Tongue (tissue), 2 donors: ENCODE data around the gene VDR. TPM values are rescaled to one million over a fixed set of nuclear protein-coding genes. Genes with fewer than 3 reads are reported as not detected.
"Not testable (repeated sequence)": the region's sequence is repeated elsewhere in the genome, so short reads cannot be mapped to it uniquely, and the experiment has no call there.

ENCODE experiments used
- DNase-seq: peaks from one replicate; pipeline ENCODE4 v3.0.0-alpha.2; 2015
- total RNA-seq: library from RNA; depleted of rRNA; stranded (reverse); fragments of >200 nt; gene quantifications from one replicate; pipeline ENCODE4 v1.2.3, GENCODE V29; 2014

Gene VDR
- total RNA-seq, 1 donor from 2014 or later = 1.2 TPM

DNA sequence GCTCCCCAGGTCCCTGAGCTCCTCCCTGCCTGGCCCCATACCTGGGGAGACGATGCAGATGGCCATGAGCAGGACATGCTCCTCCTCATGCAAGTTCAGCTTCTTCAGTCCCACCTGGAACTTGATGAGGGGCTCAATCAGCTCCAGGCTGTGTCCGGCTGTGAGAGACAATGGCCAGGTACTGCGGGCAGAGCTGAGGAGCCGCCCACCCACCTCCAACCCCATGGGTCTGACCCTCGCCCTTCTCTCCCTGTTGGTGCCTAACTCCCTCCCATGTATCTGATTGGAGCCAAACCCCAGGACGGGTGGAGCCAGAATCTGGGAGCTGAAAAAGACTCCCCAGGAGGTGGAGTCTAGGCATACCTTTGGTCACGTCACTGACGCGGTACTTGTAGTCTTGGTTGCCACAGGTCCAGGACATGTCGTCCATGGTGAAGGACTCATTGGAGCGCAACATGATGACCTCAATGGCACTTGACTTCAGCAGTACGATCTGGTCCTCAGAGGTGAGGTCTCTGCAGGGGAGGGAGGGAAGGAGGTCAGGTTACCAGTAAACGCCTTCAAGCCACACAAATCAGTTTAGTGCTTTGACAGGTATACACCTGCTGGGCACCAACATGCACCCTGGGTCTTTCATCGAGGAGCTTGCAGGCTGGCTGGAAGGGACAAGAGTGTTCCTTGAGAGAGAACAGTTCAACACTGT is 58.3 kb downstream of the VDR start:
- DNase-seq = no peak

DNA sequence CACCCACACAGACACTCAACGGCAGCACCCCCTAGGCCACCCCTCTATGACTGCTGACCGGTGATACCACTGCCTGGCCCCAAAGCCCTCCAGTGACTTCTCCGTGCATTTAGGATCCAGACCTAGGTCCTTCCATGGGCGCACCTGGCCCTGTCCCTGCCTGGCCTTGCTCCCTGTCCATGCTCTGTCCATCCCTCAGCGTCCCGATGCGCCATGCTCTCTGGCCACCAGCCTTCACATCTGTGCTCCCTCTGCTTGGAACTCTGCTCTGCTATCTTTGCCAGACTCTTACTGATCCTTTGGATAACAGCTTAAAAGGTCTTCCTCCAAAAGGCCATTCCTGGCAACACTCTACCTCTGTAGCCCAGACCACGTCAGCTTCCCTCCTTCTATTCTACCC is 59.7 kb downstream of the VDR start:
- no peak for DNase-seq

DNA sequence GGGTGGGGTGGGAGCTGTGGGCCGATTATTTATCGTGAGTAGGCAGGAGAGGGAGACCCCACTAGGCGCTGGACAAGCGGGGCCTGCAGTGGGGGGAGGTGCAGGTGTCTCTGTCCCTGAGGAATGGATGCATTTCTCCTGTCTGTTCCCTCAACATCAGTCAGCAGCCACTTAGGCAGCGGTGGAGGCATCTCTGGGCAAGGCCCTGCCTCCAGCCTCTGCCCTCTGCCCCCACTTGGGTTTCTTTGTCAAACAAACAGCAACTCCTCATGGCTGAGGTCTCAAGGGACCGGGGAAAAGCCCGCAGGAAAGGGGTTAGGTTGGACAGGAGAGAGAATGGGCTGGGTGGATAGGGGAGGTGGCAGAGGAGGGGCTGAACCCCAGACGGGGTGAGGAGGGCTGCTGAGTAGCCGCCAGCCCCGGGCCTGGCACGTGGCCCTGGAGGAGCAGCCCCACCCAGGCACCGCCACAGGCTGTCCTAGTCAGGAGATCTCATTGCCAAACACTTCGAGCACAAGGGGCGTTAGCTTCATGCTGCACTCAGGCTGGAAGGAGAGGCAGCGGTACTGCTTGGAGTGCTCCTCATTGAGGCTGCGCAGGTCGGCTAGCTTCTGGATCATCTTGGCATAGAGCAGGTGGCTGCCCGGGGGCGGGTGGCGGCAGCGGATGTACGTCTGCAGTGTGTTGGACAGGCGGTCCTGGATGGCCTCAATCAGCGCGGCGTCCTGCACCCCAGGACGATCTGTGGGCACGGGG is 60.4 kb downstream of the VDR start:
- peak; percentile 60 for DNase-seq

DNA sequence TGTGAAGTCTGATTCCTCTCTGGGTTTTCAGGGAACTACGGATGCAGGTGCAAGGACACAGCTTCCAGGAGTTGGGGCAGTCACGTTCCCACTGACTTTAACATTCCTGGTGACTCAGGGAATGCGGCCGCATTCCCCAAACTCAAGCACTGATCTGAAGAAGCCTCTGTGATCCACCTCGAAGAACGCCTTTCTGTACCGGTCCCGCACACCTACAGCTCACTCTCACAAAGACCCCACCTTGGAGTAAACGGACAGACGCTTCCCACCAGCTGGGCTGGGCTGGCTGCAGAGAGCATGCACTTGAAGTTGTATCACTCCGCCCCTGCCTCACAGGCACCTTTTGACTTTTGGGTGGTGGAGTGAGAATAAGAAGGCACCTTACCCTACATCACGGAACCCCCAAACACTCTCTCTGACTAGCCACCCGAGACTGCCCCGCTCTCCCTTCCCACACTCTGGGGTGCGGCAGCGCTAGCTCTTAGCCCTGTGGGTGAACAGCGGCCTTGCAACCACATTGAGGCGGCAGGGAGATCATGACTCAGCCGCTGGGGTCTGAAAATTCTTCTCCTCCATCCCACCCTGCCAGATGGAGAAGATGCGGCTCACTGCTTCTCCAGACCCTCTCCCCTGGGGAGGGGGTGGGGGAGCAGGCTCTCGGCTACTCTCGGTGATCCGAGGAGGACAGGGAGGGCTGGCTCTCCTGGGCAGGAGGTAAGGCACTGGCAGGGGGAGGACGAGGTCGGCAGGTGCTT is 61.4 kb downstream of the VDR start:
- no peak for DNase-seq

DNA sequence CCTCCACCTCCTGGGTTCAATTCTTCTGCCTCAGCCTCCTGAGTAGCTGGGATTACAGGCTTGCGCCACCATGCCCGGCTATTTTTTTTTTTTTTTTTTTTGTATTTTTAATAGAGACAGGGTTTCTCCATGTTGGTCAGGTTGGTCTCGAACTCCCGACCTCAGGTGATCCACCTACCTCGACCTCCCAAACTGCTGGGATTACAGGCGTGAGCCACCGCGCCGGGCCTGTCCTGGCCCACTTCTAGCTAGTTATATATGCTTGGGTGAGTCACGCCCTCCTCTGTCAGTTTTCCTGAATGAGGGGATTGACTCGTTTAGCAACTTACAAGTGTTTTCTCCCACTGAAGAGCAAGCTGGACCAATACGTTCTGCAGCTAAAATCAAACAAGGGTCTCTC is 62.3 kb downstream of the VDR start:
- DNase-seq = not testable (repeated sequence)

DNA sequence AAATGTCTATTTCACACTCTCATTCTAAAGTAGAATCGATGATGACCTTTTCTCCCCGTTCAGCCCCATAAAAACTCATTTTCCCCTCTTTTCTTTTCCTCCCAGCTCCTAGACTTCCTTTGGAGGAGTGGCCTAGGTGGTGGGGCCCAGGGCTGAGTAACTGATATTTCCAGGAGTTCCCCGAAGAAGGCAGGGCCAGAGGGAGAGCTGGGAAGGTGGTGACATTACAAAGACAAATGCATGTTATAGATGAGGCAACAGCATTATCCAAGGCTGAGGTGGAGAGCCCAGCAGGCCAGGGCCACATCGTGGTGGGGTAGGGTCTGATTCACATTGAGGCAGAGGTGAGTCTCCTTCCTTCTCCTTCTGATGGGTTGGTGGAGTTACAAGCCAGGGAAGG is 62.9 kb downstream of the VDR start:
- DNase-seq = no peak

DNA sequence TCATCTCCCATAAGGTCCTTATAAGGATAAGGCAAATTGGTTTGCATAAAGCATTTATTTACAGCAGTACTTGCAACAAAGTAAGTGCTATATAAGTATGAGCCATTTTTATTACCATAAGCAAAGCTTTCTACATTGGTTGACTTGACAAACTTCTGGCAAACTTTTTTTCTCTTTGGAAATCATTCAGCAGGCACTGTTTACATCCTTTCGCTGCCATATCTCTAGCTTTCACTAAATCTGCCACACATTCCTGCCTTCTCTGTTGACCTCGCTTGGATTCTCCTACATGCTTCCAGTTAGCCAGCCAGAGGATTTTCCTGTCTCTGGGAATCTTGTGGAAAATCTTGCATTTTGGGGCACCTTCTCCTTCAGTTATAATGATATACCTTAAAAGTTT is 63.3 kb downstream of the VDR start:
- no peak for DNase-seq

DNA sequence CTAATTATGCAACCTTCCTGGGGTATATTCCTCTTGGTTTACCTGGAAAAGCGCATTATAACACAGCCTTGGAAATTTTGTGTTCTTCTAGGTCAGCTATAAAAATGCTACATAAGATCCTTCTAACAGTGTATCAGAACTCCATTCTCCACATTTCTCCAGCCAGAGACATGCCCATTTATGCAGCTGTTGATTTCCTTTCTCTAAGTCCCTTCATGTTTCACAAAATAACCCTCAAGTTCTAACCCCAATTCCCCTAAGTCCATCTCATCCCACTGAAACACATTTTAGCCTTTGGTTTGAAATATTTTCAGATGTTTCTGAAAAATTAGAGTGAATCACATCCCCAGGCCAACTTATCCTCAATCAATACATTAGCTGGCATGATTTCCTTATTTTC is 64.2 kb downstream of the VDR start:
- no peak for DNase-seq

DNA sequence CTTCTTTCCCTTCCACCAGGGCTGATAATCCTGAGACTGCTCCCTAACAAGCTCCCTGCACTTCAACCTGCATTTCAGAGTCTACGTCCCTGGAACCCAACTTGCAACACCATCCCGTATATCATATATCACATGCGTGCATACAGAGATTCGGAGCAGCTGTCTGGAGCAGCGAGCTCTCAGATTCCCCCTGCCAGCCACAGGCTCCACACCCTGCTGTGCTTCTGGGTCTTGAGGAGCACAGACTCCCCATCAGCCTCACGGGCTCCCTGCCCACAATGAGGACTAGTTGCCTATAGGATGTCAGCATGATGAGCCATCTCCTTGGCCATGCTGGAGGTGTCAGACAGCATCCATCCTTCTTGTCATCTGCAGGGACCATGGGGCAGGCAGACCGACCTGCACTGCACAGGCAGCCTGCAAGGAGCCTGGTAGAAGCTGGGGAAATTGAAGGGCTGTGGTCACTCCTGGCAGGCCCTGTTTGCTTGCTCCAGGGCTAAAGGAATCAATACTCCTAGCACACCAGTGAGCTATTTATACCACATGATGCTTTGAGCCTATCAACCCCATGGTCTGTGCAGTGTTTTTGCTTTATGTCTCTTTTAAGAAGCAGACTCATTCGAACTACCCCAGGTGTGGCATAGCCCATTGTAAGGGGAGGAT is 65.4 kb downstream of the VDR start:
- DNase-seq = peak; percentile 80

DNA sequence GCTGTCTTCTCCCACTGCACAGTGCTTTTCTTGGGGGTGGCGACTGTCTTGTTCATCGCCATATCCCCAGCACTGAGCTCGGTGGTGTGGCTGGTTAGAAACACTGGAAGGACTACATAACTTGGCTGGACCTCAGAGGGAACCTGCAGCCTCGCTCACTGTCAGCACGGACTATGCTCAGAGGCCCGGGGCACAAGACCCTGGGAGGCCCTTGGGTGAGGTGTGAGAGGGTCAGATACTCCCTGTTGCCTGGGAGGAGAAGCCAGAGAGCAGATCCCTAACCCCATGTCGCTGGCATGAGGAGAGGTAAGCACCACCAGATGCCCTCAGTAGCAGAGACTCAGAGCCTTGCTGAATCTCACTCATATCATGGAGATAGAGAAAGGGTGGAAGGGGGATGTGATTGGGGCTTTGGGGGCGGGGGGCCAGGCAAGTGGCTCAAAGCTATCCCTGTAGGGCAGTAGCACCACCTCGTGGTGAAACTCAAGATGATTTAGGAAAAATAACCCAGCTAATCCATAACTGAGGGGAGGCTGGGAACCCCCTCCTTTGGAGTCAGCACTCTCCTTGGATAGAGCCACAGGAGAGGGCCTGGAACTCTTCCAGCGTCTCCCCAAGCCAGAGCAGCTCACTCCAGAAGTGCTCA is 66.4 kb downstream of the VDR start:
- DNase-seq = peak; percentile 56

DNA sequence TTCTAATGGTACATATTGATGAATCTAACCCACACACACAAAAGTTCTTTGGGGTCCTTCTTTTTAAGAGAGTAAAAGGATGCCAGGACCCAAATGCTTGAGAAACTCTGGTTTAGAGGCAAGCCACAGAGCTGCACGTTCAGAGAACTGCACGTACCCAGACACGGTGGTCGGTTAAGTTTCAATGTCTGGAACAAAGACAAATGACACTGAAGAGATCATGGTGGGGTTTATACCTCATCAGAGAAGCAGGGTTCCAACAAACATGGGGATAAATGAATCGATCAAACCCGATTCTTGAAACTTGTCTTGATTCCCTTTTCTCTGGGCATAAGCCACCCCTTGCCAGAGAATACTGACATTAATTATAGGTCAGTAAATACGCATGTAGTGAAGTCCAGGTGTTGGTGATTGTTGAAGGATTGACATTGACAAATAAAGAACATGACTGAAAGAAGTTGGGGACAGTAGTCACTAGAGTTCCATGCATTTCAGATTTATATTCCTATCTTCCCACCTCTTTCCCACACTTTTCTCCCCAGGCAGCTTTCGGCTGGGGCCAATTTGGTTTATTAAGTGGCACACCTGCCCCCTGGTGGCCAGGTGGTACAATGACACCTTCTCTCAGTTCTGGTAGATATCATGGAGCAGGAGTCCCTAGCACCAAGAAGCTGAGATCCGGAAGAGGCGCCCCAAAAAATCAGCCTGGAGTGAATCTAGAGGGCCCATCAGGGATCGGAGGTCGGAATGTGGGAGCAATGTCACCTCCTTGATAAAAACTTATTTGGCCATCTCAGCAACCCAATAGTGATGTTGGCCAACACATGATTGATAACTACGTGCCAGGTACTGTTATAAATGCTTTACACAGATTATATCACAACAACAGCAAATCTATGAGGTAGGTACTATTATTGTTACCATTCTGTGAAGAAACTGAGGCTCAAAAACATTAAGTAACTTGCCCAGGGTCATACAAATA is 67.3 kb downstream of the VDR start:
- DNase-seq = peak; percentile 85

DNA sequence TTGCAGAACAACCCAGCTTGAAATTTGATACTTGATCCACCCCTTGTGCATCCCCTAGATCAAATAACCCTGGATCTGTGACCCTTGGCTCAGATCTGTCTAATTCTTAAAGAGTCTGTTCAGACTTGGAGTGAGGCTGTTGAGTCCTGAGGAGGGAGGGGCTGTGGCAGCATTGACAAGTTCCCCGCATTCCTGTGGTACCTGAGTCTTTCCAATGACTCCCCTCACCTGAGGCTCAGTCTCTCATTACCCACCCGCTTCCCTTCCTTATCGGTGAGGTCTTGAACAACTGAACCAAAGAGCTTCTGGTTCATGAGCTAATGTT is 69.0 kb downstream of the VDR start:
- DNase-seq = no peak

DNA sequence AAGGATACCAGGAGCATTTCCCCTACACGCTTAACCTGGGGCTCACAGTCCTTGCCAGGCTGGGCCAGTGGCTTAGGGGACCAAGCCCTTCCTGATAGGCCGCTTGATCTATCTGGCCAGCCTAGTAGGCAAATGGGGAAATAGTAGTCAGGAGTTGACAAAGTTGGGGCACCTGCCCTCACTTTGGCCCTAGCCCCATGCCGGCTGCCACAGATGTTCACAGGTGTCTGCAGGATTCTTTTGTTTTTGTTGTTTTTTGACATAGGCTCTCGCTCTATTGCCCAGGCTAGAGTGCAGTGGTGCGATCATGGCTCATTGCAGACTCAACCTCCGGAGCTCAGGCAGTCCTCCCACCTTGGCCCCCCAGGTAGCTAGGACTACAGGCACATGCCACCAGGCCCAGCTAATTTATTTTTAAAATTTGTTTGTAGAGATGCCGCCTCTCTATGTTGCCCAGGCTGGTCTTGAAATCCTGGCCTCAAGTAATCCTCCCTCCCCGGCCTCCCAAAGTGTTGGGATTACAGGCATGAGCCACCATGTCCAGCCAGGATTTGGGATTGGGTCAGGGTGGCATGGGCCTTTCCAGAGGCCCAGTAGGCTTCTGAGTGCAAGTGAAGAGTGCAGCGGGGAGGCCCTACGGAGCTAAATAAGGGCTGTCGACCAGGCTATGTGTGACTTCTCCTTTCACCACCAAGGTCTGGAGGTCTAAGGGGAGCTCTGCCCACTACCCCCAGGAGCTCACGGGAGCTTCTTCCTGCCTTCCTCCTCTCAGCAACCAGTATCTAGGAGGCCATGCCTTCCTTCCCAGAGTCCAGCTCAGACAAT is 69.6 kb downstream of the VDR start:
- no peak for DNase-seq

DNA sequence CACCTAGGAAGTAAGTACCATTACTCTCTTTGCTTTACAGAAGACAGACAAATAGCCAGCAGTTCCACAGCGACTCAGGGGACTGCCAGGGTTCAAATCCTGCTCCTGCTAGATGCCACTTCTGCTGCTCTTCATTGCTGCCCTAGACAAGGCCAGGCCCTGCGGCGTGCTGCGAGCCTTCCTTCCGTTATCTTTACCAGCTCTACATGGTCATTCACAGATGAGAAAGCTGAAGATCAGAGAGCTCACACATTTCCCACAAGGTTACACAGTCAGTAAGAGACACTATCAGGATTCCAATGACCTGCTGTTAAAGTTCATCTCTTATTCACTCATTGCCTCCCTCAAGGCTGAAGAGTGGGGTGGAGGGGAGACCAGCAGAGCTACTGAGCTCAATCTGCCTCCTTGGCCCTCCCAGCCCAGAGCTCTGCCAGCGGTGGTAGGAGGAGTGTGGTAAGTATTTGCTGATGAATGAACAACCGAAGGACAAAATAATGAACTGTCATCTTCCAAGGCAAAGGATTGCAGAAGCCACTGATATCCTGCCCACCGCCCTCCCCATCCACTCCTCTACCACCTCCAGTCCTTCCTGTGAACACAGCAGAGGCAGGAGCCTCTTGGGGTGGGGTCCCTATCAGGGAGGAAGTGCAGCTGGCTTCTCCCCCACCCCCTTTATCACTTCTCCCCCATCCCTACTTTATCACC is 70.4 kb downstream of the VDR start:
- no peak for DNase-seq

DNA sequence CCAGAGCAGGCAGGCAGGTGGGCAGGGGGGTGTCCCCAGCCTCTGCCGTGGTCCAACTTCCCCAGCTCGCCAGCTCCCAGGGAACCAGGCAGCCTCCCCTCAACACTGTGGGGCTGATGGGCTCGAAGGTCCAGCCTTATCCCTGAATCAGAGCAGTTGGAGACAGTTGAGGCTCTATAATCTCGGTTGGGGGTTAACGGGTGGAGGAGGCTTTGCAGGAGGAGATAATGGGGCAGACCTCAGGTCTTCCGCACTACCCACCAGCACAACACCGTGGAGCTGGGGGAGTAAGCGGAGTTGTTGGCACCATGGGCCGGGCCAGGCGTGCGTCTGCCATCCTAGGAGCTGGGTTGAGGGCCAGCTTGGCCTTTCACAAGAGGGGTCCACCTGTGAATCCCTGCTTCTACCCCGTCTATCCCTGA is 71.2 kb downstream of the VDR start:
- no peak for DNase-seq

DNA sequence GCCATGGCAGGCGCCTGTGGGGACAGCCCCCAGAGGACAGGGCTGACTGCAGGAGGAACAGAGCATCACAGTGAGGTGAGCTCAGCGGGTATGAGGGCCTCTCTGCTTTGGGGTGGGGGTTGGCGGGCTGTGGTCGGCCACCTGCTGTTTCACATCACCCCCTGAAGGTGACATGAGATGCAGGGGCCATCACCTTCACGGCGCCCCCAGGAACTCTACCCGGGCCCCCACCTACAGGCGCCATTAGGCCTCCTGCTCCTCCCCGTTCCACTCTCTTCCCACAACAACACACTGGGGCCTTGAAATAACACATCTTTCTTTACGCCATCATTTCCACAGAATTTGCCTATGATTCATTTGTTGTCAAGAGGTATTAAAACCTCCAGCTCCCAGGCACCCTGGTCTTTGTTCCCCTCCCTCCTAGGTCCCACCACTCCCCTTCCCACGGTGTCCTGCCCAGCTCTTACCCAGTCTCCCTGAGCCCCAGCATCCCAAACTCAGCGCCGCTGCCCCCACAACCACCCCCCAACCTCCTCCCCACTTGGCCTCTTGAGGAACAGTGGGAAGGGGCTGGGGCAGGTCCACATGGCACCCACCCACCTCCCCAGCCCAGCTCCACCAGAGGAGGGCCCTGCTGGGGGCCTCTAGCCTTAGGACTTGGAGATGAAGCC is 72.4 kb downstream of the VDR start:
- no peak for DNase-seq

DNA sequence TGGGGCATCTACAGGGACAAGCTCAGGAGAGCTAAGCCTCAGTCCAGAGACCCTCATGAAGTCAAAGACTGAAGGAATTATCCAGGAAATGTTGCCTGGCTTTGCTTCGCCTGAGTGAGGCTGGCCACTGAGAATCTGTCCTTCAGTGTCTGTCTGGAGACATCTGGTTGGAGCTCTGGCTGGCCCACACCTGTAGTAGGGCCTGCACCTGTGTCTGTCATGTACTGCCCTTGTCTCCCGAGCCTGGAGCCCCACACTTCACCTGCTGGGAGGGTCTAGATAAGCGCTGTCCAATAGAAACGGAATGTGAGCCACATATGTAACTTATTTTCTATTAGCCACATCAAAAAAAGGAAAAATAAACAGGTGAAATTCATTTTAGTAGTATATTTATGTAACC is 75.2 kb downstream of the VDR start:
- peak; percentile 66 for DNase-seq

DNA sequence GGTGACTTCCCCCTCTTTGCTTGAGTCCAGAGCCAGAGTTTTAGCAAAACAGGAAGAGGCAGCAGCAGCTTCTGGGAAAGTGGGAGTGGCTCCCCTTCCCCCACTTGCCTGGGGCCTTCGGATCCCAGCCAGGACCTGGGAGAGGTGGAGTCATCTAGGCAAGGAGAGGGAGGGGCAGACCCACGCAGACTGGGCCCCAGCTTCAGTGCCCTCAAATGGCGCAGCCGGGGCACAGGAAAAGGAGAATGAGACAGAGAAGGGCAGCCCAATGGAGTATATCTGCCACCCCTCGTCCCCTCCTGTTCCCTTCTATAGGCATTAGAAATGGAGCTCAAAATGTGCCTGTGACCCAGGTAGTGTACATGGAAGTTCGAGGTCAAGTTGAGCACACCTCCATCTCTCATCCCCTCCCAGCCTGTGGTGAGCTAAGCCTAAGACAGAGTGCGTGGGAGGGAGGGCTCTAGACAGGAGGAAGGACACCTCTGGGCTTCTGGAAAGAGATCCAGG is 75.8 kb downstream of the VDR start:
- DNase-seq = peak; percentile 88
